Fibroblast of lung (primary cell): Measurements from ENCODE around the gene POLA1.

ENCODE experiments used
- CTCF ChIP-seq, 2 donors: IDR thresholded peaks in 1 of 2; conservative IDR thresholded peaks in 1 of 2; 1 replicate in 1 of 2; 2 replicates in 1 of 2; pipeline ENCODE4 v1.5.1; 2011 to 2012; ENCODE audit warnings: low read length in 2 of 2, control low read depth in 1 of 2, inconsistent platforms in 1 of 2, low read depth in 1 of 2, mild to moderate bottlenecking in 1 of 2
- EZH2 ChIP-seq: IDR thresholded peaks from 2 replicates; pipeline ENCODE4 v1.5.1; 2012; ENCODE audit warnings: low read length, control low read depth, mild to moderate bottlenecking; ENCODE audit errors: missing control alignments

DNA sequence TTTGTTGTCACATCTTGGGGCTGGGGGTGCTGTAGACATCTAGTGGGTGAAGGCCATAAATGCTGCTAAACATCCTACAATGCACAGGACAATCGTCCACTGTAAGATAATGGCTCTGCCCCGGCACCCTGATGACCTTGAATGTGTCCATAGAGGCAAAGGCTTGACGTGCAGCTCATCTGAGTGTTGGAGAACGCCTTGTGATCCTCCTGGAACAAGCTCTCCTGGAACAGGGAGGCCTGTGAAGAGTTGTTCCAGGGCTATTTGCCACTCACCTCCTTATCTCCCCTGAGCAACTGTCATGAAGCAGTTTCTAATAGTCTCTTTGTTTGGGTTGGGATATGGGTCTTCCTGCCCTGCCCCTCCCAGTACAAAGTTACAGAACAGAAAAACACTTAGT, 31.4 kb upstream of the POLA1 start:
- TF ChIP-seq CTCF (conservative IDR thresholded peaks at IDR 0.05 in 1 of 2, IDR thresholded peaks at IDR 0.05 in 1 of 2; ENCODE audit: low read depth in 1 of 2, low read length in 2 of 2) (no peak), EZH2 (no peak)
